ENCODE results near the gene SETBP1. TPM values are rescaled to one million over a fixed set of nuclear protein-coding genes. Genes with fewer than 3 reads are reported as not detected.

The SETBP1 gene
- total RNA-seq, 1 donor from 2014 or later, result 34.4 TPM

DNA sequence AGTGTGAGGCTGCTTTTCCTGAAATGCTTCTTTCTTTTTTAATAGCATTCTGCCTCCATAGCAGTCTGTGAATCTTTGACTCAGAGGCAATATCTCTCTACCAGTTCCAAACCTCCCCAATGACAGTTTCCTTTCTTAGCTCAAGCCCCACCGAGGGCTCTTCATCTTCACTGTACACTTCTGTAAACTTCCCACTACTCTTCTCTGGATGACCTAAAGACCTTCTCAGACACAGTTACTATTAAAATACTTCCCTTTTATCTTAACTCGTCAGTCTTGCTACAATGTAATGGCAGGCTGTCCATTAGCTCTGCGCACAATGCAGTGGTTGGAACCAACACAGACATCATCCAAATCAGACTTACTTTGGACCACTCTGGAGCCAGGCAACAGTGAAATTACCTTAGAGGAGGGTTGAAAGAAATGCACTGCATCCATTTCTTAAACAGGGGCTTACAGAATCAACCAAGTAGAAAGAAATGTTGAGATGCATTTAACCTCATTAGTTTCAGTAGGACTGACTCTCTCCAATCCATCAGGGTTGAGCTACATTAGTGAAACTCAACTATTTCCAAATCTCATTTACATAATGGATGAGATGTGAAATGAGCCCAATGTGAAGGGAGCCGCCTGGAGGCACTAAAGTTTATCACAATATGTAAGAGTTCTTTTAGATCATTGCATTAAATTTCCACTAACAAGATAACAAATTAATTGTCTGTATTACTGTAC lies 343.8 kb downstream of the SETBP1 start:
- no peak for DNase-seq (ENCODE audit: low spot score)

DNA sequence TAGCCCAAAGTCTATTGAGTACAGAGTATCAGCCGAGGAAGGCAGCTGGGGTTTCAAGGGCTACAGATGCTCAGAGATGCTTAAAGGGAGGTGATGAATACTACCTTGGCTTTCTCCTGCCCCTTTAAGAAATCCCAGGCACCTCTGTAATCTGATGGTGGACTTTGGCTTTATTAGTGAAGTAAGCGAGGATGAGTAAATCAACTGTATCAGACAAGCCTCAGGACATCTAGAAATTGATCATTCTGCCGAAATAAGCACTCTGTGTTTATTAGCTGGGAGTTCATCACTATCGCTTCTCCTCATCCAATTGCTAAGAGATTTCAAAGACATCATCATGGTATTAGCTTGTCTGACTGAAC lies 344.4 kb downstream of the SETBP1 start:
- no peak for DNase-seq (ENCODE audit: low spot score)

DNA sequence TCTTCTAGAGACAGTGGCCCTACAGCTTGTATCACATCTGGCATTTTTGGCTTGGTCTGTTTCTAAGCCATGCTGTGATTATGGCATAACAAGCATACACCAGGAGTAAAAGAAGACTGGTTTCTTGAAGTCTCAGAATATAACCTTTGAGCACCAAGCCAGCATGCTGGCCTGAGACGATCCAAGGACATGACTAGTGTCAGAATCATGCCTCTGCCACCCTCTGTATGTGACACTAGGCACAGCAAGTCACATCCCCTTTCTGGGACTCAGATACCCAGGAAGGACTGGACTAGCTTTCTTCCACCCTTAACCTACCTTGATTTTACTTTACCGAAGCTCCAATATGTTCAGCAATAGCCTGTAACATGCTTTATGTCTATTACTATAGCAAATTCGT lies 345.5 kb downstream of the SETBP1 start:
- no peak for DNase-seq (ENCODE audit: low spot score)

DNA sequence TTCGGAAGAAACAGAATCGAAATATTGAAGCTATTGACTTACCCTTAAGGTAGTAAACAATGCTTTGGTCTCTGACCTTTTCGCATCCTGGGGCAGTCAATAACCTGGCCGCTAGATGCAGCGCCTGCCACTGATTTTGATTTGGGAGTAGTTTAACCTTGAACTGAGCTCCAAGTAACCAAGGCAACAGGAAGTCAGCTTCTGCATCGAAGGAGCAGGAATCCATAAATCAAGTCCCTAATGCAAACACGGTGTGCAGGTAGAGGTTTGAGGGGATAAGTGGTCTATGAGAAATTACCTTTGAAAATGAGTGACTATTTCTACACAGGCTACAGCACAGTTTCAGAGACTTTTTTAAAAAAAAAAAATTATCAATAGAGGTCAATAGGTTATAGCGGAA lies 353.5 kb downstream of the SETBP1 start:
- DNase-seq (ENCODE audit: low spot score), result no peak

DNA sequence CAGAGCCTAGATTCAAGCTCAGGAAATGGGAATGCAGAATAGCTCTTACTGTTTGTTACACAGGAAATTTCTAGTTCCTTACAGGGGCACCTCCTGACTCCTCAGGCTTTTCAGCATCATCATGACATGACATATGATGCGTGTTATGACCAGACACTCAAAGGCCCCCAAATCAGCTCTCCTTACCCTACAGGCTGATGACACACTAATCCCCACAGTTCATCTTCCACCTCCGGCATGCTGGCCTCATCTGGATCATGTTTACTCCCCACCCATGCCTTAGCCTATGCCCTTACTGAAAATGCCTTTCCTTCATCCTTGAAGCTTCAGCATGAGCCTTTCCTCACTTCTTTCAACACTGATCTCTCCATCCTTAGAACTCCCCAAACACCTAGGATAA lies 356.9 kb downstream of the SETBP1 start:
- peak; percentile 26 for DNase-seq (ENCODE audit: low spot score)

GRCh38 chr18:45039376-45039775 lies 358.7 kb downstream of the SETBP1 start:
- DNase-seq (ENCODE audit: low spot score), result no peak

- DNase-seq (ENCODE audit: low spot score), result no peak
These were observed 360.2 kb downstream of the SETBP1 start for GRCh38 chr18:45040879-45041278.

DNA sequence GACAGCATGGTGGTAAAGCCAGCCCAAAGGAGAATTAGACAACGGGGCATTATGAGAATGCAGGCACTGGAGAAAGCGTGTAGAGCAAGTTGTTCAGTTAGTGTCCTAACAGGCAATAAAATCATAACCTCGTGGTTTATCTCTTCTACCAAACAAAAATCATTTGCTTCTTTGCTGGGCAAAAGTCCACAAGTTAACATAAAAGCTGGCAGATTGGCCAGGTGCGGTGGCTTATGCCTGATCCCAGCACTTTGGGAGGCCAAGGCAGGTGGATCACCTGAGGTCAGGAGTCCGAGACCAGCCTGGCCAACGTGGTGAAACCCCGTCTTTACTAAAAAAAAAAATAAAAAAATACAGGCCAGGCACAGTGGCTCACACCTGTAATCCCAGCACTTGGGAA lies 364.1 kb downstream of the SETBP1 start:
- DNase-seq (ENCODE audit: low spot score), result no peak

DNA sequence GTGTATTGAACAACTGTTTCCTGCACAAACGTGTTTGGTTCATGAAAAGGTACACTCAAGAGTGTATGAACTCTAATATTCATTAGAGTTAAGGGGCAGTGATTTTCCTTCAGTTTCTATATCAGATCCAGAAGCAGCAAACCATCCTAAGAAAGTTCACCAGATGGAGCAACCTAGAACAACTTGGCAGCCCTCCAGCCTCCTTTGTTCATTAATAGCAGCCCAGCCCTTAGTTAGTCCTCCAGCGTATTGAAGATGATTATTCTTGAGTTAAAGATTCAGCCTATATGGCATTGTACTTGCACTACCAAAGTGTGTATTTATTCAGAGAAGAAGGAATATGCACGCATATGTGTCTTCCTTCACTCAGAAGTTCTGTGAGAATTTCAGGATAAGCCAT lies 365.5 kb downstream of the SETBP1 start:
- no peak for DNase-seq (ENCODE audit: low spot score)

DNA sequence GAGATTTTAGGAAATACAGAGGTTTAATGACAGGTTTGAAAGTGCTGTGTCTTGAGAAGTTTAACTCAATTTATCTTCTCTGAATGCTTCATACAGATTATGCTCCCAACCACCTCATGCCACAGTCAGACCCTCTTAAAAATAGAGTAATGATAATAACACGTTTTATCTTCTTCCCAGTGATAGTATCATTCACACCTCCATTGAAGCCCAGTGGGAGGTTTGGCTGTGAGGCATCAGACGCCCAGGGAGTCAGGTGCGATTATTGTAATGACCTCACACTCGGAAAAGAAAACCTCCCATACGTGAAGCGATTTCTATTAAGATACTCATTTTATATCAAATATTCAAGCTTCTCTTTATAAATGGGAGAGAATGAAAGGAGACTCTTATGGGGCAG lies 366.3 kb downstream of the SETBP1 start:
- DNase-seq (ENCODE audit: low spot score), result no peak

DNA sequence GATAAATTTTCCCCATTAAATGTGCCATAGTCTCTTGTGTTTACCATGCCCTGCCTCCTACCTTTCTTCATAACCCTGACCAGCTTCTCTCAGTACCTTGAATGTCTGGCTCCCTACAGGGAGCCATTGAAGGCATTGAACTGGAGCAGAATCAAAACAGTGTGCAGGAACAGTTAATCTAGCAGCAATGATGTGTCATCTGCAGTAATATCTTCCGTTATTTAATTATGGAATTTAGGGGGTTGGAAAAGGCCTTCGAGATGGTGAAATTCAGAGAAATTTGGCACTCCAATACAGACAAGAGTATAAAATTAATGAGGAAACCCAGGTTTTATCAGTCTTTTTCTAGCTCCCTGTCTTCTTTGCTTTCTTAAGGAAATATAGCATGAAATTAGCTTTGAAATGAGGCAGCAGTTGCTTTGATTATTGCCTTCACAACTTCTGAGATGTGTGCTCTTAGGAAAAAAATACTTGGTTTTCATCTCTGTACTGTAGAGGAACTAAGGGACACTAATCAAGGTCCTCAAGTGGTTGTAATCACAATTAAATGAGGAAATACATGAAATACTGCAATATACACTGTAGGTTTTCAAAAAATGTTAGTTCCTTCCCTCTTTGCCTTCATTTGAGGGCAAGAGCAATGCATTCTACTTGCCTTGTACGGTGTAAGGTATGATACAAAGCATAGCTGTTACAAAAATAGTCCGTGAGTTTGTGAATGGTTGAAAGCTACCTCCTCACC lies 369.1 kb downstream of the SETBP1 start:
- DNase-seq (ENCODE audit: low spot score), result no peak

DNA sequence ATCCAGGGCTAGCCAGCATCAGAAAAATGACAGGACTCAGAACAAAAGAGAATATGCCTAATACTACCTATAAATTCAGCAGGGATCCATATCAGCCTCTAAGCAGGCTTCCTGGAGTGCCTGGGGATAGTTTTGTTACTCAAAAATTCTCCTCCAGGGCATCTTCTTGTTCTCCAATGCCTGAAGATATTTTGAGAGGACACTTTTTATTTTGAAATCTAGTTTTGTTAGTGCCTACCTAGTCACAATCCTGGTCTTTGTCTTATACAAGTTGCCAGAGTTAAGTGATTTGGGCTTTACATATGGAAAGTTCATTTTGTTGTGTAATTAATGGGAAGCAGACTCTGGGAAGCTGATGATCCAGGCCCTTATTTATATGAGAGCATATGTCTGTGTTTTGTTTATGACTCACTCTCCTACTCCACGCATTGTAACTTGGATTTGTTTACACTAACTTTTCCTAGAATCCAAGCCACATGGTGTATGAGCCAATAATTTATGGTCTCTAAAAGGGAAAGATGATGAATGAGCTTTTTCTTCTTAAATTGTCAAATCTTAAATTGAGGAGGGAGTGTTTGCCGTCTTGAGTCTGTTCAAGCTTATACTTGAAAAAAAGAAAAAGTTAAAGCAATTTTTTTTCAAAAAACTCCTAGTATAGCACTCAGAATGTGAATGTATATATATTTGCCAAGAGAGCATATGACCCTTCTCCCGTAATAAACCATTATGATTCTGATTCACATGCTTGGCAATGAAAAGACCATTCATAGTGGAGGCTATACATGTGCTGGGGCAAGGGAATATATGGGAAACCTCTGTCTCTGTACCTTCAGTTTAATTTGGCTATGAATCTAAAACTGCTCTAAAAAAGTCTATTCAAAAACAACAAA lies 370.3 kb downstream of the SETBP1 start:
- peak; percentile 71 for DNase-seq (ENCODE audit: low spot score)

- DNase-seq (ENCODE audit: low spot score), result no peak
These were observed 373.9 kb downstream of the SETBP1 start for GRCh38 chr18:45054636-45055035.

- DNase-seq (ENCODE audit: low spot score), result no peak
These were observed 375.1 kb downstream of the SETBP1 start for GRCh38 chr18:45055811-45056210.

DNA sequence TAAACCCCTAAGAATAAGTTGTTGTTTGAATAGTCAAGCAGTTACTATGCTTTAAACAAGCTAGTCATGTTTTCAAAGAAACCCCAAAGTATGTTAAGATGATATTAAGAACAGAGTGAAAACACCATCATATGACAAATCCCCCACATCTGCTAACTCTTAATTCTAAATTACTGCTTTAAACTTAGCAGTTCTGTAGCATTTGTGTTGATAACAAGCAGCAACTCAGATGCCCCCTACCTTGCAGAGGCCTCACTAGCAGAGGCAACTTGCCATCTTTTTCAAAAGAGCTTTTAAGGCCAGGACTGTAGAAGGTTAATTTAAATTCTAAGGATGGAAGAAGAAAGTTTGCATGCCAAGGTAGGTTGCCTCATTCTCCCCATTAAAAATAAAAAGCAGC lies 376.2 kb downstream of the SETBP1 start:
- DNase-seq (ENCODE audit: low spot score), result no peak

GRCh38 chr18:45057955-45058600 lies 377.4 kb downstream of the SETBP1 start:
- DNase-seq (ENCODE audit: low spot score), result no peak

GRCh38 chr18:45059695-45060094 lies 379.0 kb downstream of the SETBP1 start:
- no peak for DNase-seq (ENCODE audit: low spot score)

DNA sequence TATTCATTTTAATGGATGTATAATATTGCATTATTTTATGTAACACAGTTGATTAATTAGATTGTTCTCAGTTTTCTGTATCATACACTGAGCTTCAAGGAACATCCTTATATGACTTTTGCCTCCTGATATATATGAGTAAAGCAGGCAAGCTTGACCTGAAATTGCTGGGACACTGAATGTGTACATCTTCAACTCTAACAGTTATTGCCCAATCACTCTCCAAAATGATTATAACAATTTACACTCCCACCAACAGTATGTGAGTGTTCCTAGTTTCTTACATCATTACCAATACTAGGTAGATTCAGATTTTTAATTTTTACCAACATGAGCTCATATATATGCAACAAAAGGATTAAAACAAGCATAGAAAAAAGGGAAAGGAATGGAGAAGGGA lies 379.4 kb downstream of the SETBP1 start:
- no peak for DNase-seq (ENCODE audit: low spot score)

DNA sequence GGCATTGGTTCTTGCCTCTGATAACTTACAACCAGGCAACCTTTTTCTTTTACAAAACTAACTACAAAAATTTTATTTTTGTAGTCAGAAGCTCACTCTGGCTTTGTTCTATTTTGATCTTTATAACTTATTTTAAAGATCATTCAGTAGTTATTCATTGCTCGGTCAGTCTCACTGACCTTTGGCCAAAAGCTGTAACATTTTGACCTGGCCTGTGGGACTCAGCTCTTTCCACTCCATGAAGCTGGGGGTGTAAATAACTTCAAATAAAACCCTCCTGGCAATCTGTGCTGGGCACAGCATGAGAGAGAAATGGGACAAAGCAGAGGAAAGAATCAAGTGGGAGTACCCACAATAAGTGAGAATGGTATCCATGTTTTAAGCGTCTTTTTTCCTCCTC lies 380.7 kb downstream of the SETBP1 start:
- no peak for DNase-seq (ENCODE audit: low spot score)

GRCh38 chr18:45063246-45064038 lies 382.8 kb downstream of the SETBP1 start:
- no peak for DNase-seq (ENCODE audit: low spot score)

- no peak for DNase-seq (ENCODE audit: low spot score)
These were observed 385.5 kb downstream of the SETBP1 start for GRCh38 chr18:45066210-45066609.
